Fibroblast of lung (primary cell): ENCODE data around the gene DDX49.

Experiments
- EZH2 ChIP-seq: IDR thresholded peaks from 2 replicates; pipeline ENCODE4 v1.5.1; 2012; ENCODE audit warnings: low read length, control low read depth, mild to moderate bottlenecking; ENCODE audit errors: missing control alignments
- TF ChIP-seq, protein P1 (sequence below), 2 donors: IDR thresholded peaks in 1 of 2; conservative IDR thresholded peaks in 1 of 2; 1 replicate in 1 of 2; 2 replicates in 1 of 2; pipeline ENCODE4 v1.5.1; 2011 to 2012; ENCODE audit warnings: low read length in 2 of 2, control low read depth in 1 of 2, inconsistent platforms in 1 of 2, low read depth in 1 of 2, mild to moderate bottlenecking in 1 of 2

DNA sequence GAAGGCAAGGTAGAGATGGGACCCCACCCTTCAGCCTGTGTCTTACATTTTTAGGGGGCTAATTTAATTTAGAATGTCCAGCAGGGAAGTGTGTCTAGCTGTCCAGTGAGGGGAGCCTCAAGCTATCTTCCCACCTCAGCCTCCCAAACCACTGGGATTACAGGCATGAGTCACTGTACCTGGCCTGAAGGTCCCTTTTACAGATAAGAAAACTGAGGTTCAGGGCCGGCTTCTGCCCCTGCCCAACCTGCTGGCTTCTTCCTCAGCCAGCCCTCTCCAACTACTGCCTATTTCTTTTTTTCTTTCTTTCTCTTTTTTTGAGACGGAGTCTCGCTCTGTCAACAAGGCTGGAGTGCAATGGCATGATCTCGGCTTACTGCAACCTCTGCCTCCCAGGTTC, 40.9 kb downstream of the DDX49 start:
- TF ChIP-seq, protein P1, sequence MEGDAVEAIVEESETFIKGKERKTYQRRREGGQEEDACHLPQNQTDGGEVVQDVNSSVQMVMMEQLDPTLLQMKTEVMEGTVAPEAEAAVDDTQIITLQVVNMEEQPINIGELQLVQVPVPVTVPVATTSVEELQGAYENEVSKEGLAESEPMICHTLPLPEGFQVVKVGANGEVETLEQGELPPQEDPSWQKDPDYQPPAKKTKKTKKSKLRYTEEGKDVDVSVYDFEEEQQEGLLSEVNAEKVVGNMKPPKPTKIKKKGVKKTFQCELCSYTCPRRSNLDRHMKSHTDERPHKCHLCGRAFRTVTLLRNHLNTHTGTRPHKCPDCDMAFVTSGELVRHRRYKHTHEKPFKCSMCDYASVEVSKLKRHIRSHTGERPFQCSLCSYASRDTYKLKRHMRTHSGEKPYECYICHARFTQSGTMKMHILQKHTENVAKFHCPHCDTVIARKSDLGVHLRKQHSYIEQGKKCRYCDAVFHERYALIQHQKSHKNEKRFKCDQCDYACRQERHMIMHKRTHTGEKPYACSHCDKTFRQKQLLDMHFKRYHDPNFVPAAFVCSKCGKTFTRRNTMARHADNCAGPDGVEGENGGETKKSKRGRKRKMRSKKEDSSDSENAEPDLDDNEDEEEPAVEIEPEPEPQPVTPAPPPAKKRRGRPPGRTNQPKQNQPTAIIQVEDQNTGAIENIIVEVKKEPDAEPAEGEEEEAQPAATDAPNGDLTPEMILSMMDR (conservative IDR thresholded peaks at IDR 0.05 in 1 of 2, IDR thresholded peaks at IDR 0.05 in 1 of 2; ENCODE audit: low read depth in 1 of 2, low read length in 2 of 2), result no peak
- no peak for TF ChIP-seq EZH2
